GM12891 (cell line): Measurements from ENCODE around the gene KRT17.

Experiments used
- POLR2A ChIP-seq: IDR thresholded peaks from 2 replicates; pipeline ENCODE4 v1.6.1; 2011; ENCODE audit warnings: low read depth, low read length, control low read depth
- POLR2AphosphoS5 ChIP-seq: IDR thresholded peaks from 2 replicates; pipeline ENCODE4 v1.6.1; 2011; ENCODE audit warnings: low read depth, low read length, control low read depth

GRCh38 chr17:41649923-41650519 is 25.6 kb upstream of the KRT17 start:
- TF ChIP-seq POLR2A (no peak), POLR2AphosphoS5 (no peak)
